GM12878 (cell line): ENCODE measurements around the gene VIL1. TPM values are rescaled to one million over a fixed set of nuclear protein-coding genes. Genes with fewer than 3 reads are reported as not detected.

Experiments used
- ATAC-seq: fragments of 200-7000 bp; cut with Tn5 transposase; 3 replicates; pipeline ENCODE4 v1.9.1; 2020; ENCODE audit warnings: mild to moderate bottlenecking, moderate library complexity
- BruUV-seq: library from RNA; stranded (reverse); fragments of 400-500 nt; replicated peaks from 2 replicates; lab custom pipeline; 2021; lab: Mats Ljungman, UMichigan
- CTCF ChIA-PET: fragments of 300-600 bp; sonication (Branson Sonifier 250); formaldehyde crosslinking; extraction: SDS; loops from one replicate; lab custom pipeline; 2021; ENCODE audit warnings: inconsistent platforms; lab: Yijun Ruan, JAX
- POLR2A ChIA-PET: fragments of 350-600 bp; formaldehyde crosslinking; extraction: SDS; loops from one replicate; lab custom pipeline; 2021; ENCODE audit warnings: inconsistent platforms; lab: Charles Lee
- RAD21 ChIA-PET: fragments of 300-600 bp; sonication (Branson Sonifier 250); formaldehyde crosslinking; loops from one replicate; lab custom pipeline; 2023; ENCODE audit warnings: antibody characterized with exemption; ENCODE audit not compliant: unreplicated experiment; lab: Charles Lee
- SMC1A ChIA-PET: fragments of 300-600 bp; sonication (Branson Sonifier 250); formaldehyde crosslinking; loops from one replicate; lab custom pipeline; 2023; ENCODE audit not compliant: unreplicated experiment, uncharacterized antibody; lab: Charles Lee
- DNase-seq: peaks from one replicate; pipeline ENCODE4 v3.0.0-alpha.2; 2011; ENCODE audit warnings: low read depth, low spot score
- FAIRE-seq: peaks from 3 replicates; lab custom pipeline; 2011; peaks lifted over from hg19 to GRCh38; lab: Jason Lieb, UNC
- H2AFZ ChIP-seq: 2 replicates; pipeline ENCODE4 v1.6.0; 2011; ENCODE audit warnings: low read depth, low read length, control low read depth; ENCODE audit not compliant: control insufficient read depth
- H3K27ac ChIP-seq: 2 replicates; pipeline ENCODE4 v1.5.1; 2011; ENCODE audit warnings: control low read depth; ENCODE audit not compliant: control insufficient read depth, insufficient read depth
- H3K27me3 ChIP-seq, 2 experiments: replicated peaks in 1 of 2; 2 replicates each; pipeline versions ENCODE4 v1.6.0 to v1.6.1; 2011; ENCODE audit warnings: low read length in 1 of 2; ENCODE audit not compliant: control insufficient read depth in 2 of 2, insufficient read depth in 2 of 2
- H3K36me3 ChIP-seq, 2 experiments: 2 replicates each; pipeline ENCODE4 v1.5.1; 2011; ENCODE audit warnings: low read length in 1 of 2; ENCODE audit not compliant: control insufficient read depth in 2 of 2, insufficient read depth in 2 of 2
- H3K4me1 ChIP-seq: 2 replicates; pipeline ENCODE4 v1.6.1; 2011; ENCODE audit warnings: mild to moderate bottlenecking, low read length, moderate library complexity, mixed read lengths; ENCODE audit not compliant: control insufficient read depth, insufficient read depth
- H3K4me2 ChIP-seq: 2 replicates; pipeline ENCODE4 v1.6.0; 2011; ENCODE audit warnings: control low read depth; ENCODE audit not compliant: control insufficient read depth, insufficient read depth
- H3K4me3 ChIP-seq: fragments of 200-600 bp; sonication (generic); 2 replicates; pipeline ENCODE4 v1.5.1; 2016
- H3K79me2 ChIP-seq: 2 replicates; pipeline ENCODE4 v1.6.0; 2011; ENCODE audit warnings: low read length; ENCODE audit not compliant: control insufficient read depth, insufficient read depth
- H3K9ac ChIP-seq: 2 replicates; pipeline ENCODE4 v1.8.0; 2011; ENCODE audit warnings: low read length, control low read depth, mixed read lengths; ENCODE audit not compliant: control insufficient read depth, insufficient read depth
- H3K9me3 ChIP-seq: replicated peaks from 3 replicates; pipeline ENCODE4 v1.5.1; 2011; ENCODE audit warnings: mild to moderate bottlenecking, low read length; ENCODE audit not compliant: control insufficient read depth, insufficient read depth
- H4K20me1 ChIP-seq: 2 replicates; pipeline ENCODE4 v1.6.0; 2011; ENCODE audit not compliant: control insufficient read depth, insufficient read depth
- BHLHE40 ChIP-seq, 2 experiments: fragments of 450-650 bp in 1 of 2; IDR thresholded peaks; 2 replicates each; pipeline ENCODE4 v1.6.1; 2011 to 2017; ENCODE audit warnings: low read depth in 2 of 2, borderline replicate concordance in 1 of 2, improper control_type of control experiment in 1 of 2, low read length in 1 of 2, mild to moderate bottlenecking in 1 of 2
- BMI1 ChIP-seq: fragments of 450-650 bp; IDR thresholded peaks from 2 replicates; pipeline ENCODE4 v1.6.1; 2016; ENCODE audit warnings: mild to moderate bottlenecking, moderate library complexity, borderline replicate concordance
- BRCA1 ChIP-seq: IDR thresholded peaks from 2 replicates; pipeline ENCODE4 v1.6.1; 2011; ENCODE audit warnings: low read depth, low read length, improper control_type of control experiment
- CBX5 ChIP-seq: sonication (generic); IDR thresholded peaks from 2 replicates; pipeline ENCODE4 v1.6.1; 2016; ENCODE audit warnings: low read depth, moderate library complexity, mild to moderate bottlenecking, inconsistent platforms
- KDM1A ChIP-seq: fragments of 200-600 bp; sonication (generic); IDR thresholded peaks from 2 replicates; pipeline ENCODE4 v1.6.1; 2016; ENCODE audit warnings: borderline replicate concordance
- MXI1 ChIP-seq: fragments of 150-350 bp; IDR thresholded peaks from 2 replicates; pipeline ENCODE4 v1.6.1; 2011; ENCODE audit warnings: low read depth, mild to moderate bottlenecking, inconsistent platforms, low read length, improper control_type of control experiment
- RUNX3 ChIP-seq: IDR thresholded peaks from 2 replicates; pipeline ENCODE4 v1.6.1; 2012; ENCODE audit warnings: low read length, inconsistent platforms
- WGBS: methylation state at CpG from one replicate; pipeline ENCODE4 v1.1.6; 2016; ENCODE audit warnings: low lambda C conversion rate; ENCODE audit not compliant: insufficient replicate concordance, insufficient coverage; ENCODE audit errors: missing lambda C conversion rate; 5-methylcytosine and 5-hydroxymethylcytosine counted together
- in situ Hi-C: fragments of 300-500 bp; cut with MboI; formaldehyde crosslinking; loops from 9 replicates; pipeline ENCODE4 v1.14.3; 2018; ENCODE audit warnings: mixed read lengths
- intact Hi-C: fragments of 100-400 bp; cut with micrococcal nuclease; formaldehyde crosslinking; loops from one replicate; pipeline ENCODE4 v1.14.2; 2022; ENCODE audit not compliant: unreplicated experiment
- polyA plus RNA-seq, 11 experiments: library from polyadenylated mRNA; depleted of rRNA in 4 of 11; unstranded in 6 of 11; stranded (reverse) in 5 of 11; fragments of >200 nt; fragmentation: Nextera tagmentation in 4 of 11; fragmentation: Illumina TruSeq in 1 of 11; extraction: Ambion mirVana in 4 of 11; extraction: Trizol in 1 of 11; gene quantifications; 1 replicate in 1 of 11; 2 replicates in 10 of 11; pipeline versions ENCODE4 v1.2.1 to v1.2.3, GENCODE V29; 2011 to 2016; ENCODE audit warnings: inconsistent platforms in 2 of 11, missing spikeins in 2 of 11, low read depth in 1 of 11
- total RNA-seq, 4 experiments: library from RNA; depleted of rRNA in 3 of 4; stranded (reverse); fragments of >200 nt in 3 of 4; fragmentation: Illumina TruSeq in 1 of 4; extraction: Trizol in 1 of 4; gene quantifications; 2 replicates each; pipeline versions ENCODE4 v1.2.1 to v1.2.3, GENCODE V29; 2013 to 2021

The VIL1 gene
- total and polyA plus RNA-seq, 10 of the 15 experiments (the other 5 are each of a cell fraction or from before 2014, with no cell fraction given) = 0.03 to 1.9 (median 0.33) TPM

GRCh38 chr2:218389333-218390150, 29.4 kb upstream of the VIL1 start:
- Histone ChIP-seq H3K4me2 (no peak overlapping the region), H3K27me3 (no peaks in the 10 kb centered on the region; a peak in 2 of 4 replicates), H3K27ac (no peak overlapping the region), H3K9ac (no peak overlapping the region), H3K4me3 (no peak overlapping the region), H3K79me2 (no peaks in the 10 kb centered on the region), H3K4me1 (peaks cover 7% of the 10 kb centered on the region), H2AFZ (no peak overlapping the region), H4K20me1 (no peaks in the 10 kb centered on the region), H3K9me3 (no peaks in the 10 kb centered on the region), H3K36me3 (no peaks in the 10 kb centered on the region)
- CTCF ChIA-PET = interaction anchor here (1.2 kb wide), 1 partner anchor 88 kb away, joined by 5 read pairs; no protein-coding TSS in a partner anchor
- intact Hi-C loops (no loop called here), in situ Hi-C loops (loop anchor here (25.0 kb wide), 1 partner anchor 102 kb away; the partner anchor contains the start of gene TMBIM1)
- 71% methylated on average over 17 of the region's 17 CpGs for WGBS
- POLR2A ChIA-PET = no interaction called here
- no peak for ATAC-seq
- RAD21 ChIA-PET = no interaction called here
- SMC1A ChIA-PET = no interaction called here
- no peak for FAIRE-seq
- BruUV-seq = no TSS peak
- no peak for TF ChIP-seq BRCA1
- TF ChIP-seq BHLHE40 (IDR thresholded peaks at IDR 0.05; ENCODE audit: borderline replicate concordance in 1 of 2, low read depth in 2 of 2, low read length in 1 of 2) = no peak
- no peak for TF ChIP-seq BMI1
- TF ChIP-seq KDM1A = no peak
- no peak for TF ChIP-seq RUNX3
- TF ChIP-seq MXI1 = no peak
- TF ChIP-seq CBX5 = no peak
- no peak for DNase-seq
